ENCODE data around the gene PRDM15.

Gene PRDM15

DNA sequence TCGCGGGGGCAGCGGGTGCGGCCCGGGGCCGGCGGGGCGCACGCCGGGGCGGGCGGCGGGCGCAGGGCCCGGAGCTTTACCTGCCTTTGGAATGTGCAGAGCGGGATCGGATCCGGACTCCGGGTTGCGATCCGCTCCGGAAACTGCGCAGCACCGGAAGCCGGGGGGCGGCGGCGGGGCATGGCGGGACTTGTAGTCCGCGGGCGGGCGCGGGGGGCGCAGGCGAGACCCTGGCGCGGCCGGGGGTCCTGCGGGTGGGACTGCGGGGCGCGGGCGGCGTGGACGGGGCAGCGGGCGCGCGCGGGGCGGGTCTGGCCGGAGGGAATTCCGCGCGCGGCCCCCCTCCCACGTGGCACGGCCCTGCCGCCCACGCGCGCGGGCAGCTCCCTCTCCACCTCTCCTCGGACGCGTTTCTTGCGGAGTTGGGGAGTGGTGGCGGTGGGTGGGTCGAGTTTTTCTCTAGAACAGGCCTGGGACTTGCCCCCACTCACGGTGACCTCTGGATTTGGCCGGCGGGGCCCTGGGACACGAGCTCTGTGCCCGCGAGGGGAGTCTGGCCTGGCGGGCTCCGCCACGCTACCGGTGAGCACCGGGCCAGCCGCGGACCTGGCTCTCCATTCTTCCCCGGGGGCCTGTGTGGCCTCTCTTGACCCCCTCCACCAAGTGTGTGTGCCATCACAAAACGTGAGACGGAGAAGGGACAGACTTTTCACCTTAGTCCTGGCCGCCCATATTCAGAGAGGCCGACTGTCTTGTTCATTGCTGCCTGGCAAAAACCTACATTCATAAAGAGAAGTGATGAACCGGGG, at the start of gene PRDM15:
PRDM15 (minus strand) TSS at position 155 of the 809 bp plus-strand sequence. CDS start 18,981 bp downstream, outside the sequence.
- no peaks in the 10 kb centered on the region for H3K27me3 ChIP-seq (ENCODE audit: insufficient read depth, poor library complexity, severe bottlenecking)
- ATAC-seq (ENCODE audit: low read depth) (peak; percentile 75), DNase-seq (ENCODE audit: low spot score) (no peak)
- peaks cover 20% of the 10 kb centered on the region for H3K36me3 ChIP-seq (ENCODE audit: low read depth)
- peak within 1 kb of the TSS; percentile 67 for H3K4me3 ChIP-seq (ENCODE audit: severe bottlenecking)
- TF ChIP-seq, protein P1, sequence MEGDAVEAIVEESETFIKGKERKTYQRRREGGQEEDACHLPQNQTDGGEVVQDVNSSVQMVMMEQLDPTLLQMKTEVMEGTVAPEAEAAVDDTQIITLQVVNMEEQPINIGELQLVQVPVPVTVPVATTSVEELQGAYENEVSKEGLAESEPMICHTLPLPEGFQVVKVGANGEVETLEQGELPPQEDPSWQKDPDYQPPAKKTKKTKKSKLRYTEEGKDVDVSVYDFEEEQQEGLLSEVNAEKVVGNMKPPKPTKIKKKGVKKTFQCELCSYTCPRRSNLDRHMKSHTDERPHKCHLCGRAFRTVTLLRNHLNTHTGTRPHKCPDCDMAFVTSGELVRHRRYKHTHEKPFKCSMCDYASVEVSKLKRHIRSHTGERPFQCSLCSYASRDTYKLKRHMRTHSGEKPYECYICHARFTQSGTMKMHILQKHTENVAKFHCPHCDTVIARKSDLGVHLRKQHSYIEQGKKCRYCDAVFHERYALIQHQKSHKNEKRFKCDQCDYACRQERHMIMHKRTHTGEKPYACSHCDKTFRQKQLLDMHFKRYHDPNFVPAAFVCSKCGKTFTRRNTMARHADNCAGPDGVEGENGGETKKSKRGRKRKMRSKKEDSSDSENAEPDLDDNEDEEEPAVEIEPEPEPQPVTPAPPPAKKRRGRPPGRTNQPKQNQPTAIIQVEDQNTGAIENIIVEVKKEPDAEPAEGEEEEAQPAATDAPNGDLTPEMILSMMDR (IDR thresholded peaks at IDR 0.05; ENCODE audit: poor library complexity, severe bottlenecking): no peak
- no peaks in the 10 kb centered on the region for H3K9me3 ChIP-seq (ENCODE audit: severe bottlenecking)
- H3K27ac ChIP-seq (ENCODE audit: poor library complexity, severe bottlenecking): peak within 1 kb of the TSS; percentile 63
- H3K4me1 ChIP-seq (ENCODE audit: insufficient read depth, poor library complexity, severe bottlenecking): peaks cover 6% of the 10 kb centered on the region

GRCh38 chr21:41928621-41929220, 49.6 kb upstream of the PRDM15 start:
- Histone ChIP-seq H3K27ac (ENCODE audit: poor library complexity, severe bottlenecking) (peak overlapping the region; percentile 94), H3K9me3 (ENCODE audit: severe bottlenecking) (no peaks in the 10 kb centered on the region), H3K27me3 (ENCODE audit: insufficient read depth, poor library complexity, severe bottlenecking) (no peaks in the 10 kb centered on the region), H3K36me3 (ENCODE audit: low read depth) (no peaks in the 10 kb centered on the region), H3K4me1 (ENCODE audit: insufficient read depth, poor library complexity, severe bottlenecking) (peaks cover 48% of the 10 kb centered on the region), H3K4me3 (ENCODE audit: severe bottlenecking) (no peak overlapping the region)
- DNase-seq (ENCODE audit: low spot score) (no peak), ATAC-seq (ENCODE audit: low read depth) (no peak)
- TF ChIP-seq, protein P1 (IDR thresholded peaks at IDR 0.05; ENCODE audit: poor library complexity, severe bottlenecking): no peak

- H3K36me3 ChIP-seq (ENCODE audit: low read depth): no peaks in the 10 kb centered on the region
- TF ChIP-seq, protein P1 (IDR thresholded peaks at IDR 0.05; ENCODE audit: poor library complexity, severe bottlenecking): no peak
- no peaks in the 10 kb centered on the region for H3K27me3 ChIP-seq (ENCODE audit: insufficient read depth, poor library complexity, severe bottlenecking)
- peaks cover 39% of the 10 kb centered on the region for H3K4me1 ChIP-seq (ENCODE audit: insufficient read depth, poor library complexity, severe bottlenecking)
- DNase-seq (ENCODE audit: low spot score): no peak
- no peak overlapping the region for H3K4me3 ChIP-seq (ENCODE audit: severe bottlenecking)
- no peak overlapping the region for H3K27ac ChIP-seq (ENCODE audit: poor library complexity, severe bottlenecking)
- ATAC-seq (ENCODE audit: low read depth): no peak
- H3K9me3 ChIP-seq (ENCODE audit: severe bottlenecking): no peaks in the 10 kb centered on the region
Measured at GRCh38 chr21:41927727-41928409, 48.7 kb upstream of the PRDM15 start.

- Histone ChIP-seq H3K27ac (ENCODE audit: poor library complexity, severe bottlenecking) (peak overlapping the region; percentile 59), H3K4me1 (ENCODE audit: insufficient read depth, poor library complexity, severe bottlenecking) (peaks cover 32% of the 10 kb centered on the region), H3K36me3 (ENCODE audit: low read depth) (no peaks in the 10 kb centered on the region), H3K9me3 (ENCODE audit: severe bottlenecking) (no peaks in the 10 kb centered on the region), H3K27me3 (ENCODE audit: insufficient read depth, poor library complexity, severe bottlenecking) (no peaks in the 10 kb centered on the region), H3K4me3 (ENCODE audit: severe bottlenecking) (peak overlapping the region; percentile 26)
- ATAC-seq (ENCODE audit: low read depth) (peak; percentile 18; the same call in 1 of the 3 replicates), DNase-seq (ENCODE audit: low spot score) (no peak)
- TF ChIP-seq, protein P1 (IDR thresholded peaks at IDR 0.05; ENCODE audit: poor library complexity, severe bottlenecking): no peak
Measured at GRCh38 chr21:41926807-41927171, 47.6 kb upstream of the PRDM15 start.
